ENCODE data around the gene PGLYRP2.
A peak's percentile ranks its signal among the peaks of the same experiment; 100 is the strongest.

The PGLYRP2 gene

DNA sequence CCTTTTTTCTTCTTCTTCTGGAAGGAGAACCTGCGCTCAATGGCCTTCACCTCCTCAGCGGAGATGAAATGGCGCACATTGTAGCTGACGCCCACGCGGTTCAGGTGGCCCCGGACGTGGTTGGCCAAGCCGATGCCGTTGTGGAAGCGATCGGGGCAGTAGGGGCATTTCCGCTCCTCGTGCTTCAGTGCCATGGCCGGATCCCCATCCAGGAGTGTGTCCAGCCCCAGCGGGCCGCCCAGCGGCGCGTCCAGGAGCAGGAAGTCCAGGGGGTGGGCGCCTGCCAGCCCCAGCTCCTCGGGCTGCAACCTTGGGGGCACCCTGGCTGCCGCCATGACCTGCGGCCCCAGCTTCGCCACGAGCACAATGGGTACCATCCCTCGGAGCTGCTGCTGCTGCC is 40.7 kb downstream of the PGLYRP2 start:
- no peak for DNase-seq

DNA sequence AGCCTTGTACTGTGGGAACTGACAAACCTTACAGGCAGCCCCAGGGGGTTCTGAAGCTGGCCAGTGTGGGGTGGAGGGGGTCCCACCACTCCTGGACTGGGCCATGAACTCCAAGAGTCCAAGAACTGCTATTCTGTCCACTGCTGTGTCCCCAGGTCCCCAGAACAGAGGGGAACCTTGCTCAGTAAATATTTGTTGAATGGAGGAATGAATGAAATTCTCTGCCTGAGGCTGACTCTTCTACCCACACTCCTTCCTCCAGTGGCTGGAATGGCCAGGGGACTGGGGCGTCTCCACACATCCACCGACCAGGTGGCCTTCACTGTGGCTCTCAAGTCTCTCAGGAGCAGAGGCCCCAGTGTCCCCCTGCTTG is 41.2 kb downstream of the PGLYRP2 start:
- no peak for DNase-seq

GRCh38 chr19:15437355-15438123 is 41.8 kb downstream of the PGLYRP2 start:
- DNase-seq = no peak

DNA sequence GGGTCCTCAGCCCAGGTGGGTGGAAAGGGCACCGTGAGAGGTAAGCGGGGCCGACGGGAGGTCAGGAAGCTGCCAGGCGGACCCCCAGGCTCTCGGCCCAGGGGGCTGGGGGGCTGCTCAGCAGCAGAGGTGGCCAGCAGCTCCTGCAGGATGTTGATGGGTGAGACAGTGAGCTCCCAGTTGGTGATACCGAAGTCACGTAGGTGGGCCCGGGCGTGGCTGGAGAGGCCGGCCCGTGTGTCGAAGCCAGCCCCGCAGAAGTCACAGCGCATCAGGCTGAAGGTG is 42.5 kb downstream of the PGLYRP2 start:
- no peak for DNase-seq

- DNase-seq = no peak
Observed at GRCh38 chr19:15436012-15436825, 43.1 kb downstream of the PGLYRP2 start.

GRCh38 chr19:15433519-15434069 is 45.7 kb downstream of the PGLYRP2 start:
- no peak for DNase-seq

- DNase-seq = peak; percentile 63
Observed at GRCh38 chr19:15432629-15433518, 46.4 kb downstream of the PGLYRP2 start.

GRCh38 chr19:15432018-15432494 is 47.2 kb downstream of the PGLYRP2 start:
- no peak for DNase-seq

DNA sequence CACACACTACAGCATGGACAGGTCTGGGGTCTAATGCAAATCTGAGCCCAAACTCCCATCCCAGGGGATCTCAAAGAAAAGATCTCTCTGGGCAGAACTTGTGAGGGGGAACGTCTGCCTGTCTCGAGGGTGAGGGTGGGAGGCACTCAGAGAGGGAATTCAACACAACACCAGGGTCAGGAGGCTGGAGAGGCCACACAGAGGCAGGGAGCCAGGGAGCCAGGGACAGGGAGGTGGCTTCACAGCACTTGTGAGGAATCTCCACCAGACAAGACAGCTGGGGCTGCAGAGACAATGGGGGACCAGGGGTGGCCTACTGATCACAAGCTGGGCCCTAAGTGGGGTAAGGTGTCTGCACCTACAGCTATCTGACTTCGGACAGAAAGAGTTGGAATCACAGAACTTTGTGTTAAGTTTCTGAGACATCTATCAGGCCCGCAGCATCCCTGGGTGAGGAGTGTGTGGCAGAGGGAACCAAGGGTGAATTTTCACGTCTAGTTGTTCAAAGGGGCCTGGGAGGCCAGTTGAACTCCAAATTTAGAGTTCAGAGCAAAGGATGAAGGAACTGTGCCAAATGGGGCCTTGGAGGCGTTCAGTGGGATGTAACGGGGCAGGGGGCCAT is 47.8 kb downstream of the PGLYRP2 start:
- DNase-seq = no peak

DNA sequence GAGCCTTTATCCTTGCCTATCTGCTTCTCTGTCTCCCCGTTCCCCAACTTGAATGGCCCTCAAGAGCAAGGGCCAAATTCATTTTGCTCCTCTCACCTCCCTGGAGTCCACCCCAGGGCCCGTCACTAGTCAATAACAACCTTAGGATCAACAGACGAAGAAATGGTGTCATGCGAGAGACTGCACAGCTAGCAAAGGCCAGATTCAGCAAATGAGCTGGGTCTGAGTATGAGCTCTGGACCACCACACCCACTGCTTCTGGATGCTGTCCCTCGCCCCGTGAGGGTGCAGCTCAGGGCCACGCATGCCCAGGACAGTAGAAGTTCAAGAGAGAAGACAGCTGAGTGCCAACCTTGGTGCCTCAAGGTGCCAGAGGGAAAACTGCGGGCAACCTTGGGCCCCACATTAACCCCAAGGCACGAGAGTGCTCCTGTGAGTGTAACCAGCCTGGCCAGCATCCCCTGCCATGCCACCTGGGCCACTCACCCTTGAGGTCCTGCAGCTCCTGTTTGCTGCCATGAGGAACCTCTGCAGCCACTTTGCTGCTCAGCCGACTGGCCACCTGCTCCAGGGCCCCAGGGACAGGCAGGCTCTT is 48.7 kb downstream of the PGLYRP2 start:
- DNase-seq = no peak

- no peak for DNase-seq
Observed at GRCh38 chr19:15429825-15430467, 49.4 kb downstream of the PGLYRP2 start.

GRCh38 chr19:15428956-15429824 is 50.1 kb downstream of the PGLYRP2 start:
- DNase-seq = no peak

DNA sequence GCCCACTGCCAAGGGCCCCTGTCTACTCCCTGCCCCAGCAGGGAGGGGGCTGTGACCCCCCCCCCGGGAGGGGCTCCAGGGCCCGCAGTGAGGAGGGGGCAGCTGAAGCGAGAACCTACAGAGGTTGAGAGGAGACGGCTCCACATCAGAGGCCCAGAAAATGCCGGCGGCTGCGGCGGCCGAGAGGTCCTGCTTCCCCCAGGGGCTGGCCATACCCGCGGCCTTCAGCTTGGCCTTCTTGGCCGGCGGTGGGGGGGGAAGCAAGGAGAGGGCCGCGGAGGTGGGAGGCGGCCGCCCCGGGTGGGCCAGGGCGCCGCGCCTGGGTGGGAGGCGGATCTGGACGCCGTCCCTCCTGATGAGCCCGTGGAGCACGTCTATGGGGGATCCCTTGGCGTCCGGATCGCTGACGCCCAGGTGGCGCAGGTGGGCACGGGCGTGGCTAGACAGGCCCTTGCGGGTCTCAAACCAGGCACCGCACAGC is 51.3 kb downstream of the PGLYRP2 start:
- no peak for DNase-seq

- no peak for DNase-seq
Observed at GRCh38 chr19:15427350-15427700, 52.0 kb downstream of the PGLYRP2 start.

DNA sequence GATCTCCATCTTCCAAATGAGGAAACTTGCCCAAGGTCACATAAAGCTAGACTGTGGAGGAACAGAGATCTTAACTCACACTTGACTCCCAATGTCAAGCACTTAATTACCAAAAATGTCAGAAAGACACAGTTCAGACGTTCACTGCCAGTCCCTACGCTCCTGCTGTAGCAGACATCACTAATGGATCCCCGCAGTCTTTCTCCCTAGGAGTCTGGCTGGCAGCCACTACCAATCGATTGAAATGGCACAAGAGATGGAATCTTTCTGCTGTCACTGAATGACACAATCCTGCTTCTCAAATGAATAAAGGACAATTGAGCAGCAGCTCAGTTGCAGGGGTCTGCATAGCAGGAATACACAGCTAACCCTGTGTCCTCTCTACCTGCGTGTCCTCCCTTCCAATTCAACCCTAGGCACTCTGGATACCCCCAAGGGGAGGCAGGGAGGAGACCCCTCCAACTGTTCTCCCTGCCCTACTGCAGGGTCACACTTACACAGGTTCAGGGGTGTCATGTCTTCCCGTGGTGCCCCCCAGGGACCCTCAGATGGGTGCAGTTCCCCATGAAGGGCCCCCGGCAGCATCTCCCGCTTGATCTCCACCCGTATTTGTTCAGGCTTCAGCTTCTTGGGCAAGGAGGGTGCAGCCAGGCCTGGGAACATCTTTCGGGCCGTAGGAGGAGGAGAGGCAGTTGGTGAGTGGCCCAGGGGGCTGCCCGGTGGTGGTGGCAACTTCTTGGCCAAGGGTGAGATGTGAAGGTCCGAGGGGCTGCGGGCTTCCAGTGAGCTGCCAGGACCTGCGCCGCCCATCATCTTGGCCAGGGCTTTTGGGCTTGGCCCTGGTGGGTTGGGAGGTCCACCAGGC is 52.6 kb downstream of the PGLYRP2 start:
- DNase-seq = no peak

DNA sequence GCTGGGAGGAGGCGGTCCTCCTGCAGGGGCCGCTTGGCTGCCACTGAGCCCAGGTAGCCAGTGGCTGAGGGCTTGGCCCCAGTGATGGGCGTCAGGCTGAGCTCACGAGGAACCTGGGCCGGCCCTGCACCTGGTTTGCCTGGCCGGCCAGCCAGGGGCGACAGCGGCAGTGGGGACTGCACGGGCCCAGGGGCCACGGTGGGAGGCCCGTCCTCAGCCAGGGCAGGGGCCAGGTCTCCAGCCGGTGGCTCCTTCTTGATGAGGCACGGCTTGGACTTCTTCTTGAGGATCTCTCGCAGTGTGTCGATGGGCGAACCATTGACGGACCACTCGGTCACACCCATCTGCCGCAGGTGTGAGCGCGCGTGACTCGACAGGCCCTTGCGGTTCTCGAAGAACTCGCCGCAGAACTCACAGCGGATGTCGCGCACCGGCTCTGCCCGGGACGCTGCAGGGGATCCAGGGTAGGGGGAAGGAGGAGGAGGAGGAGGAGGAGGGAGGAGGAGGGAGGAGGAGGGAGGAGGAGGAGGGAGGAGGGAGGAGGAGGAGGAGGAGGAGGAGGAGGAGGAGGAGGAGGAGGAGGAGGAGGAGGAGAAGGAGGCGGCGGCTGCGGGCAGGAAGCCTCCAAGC is 53.9 kb downstream of the PGLYRP2 start:
- no peak for DNase-seq

- no peak for DNase-seq
Observed at GRCh38 chr19:15424692-15425272, 54.5 kb downstream of the PGLYRP2 start.

DNA sequence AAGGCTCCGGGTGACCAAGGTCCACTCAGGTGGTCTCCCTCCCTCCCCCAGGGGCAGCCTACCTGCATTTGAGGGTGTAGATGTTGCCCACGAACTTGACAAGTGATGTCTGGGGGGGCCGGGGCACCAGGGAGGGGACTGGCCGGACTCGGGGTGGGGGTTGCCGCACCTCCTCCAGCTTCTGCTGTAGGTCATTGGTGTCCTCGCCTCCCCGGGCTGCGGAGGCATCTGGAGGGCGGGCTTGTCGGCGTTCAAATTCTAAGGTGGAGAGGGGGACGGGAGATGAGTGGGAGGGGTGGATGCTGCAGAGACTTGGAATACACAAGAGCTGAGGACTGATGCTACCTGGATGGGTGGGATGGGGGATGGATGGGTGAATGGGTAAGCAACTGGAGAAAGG is 55.2 kb downstream of the PGLYRP2 start:
- DNase-seq = no peak

GRCh38 chr19:15423130-15423529 is 56.2 kb downstream of the PGLYRP2 start:
- DNase-seq = no peak
